A549 (cell line): Measurements from ENCODE around the gene BOD1L1.

Experiments
- CTCF ChIP-seq: fragments of >200 bp; sonication (Bioruptor Twin); formaldehyde crosslinking; IDR thresholded peaks from 3 replicates; pipeline ENCODE4 v1.5.1; 2016
- ESRRA ChIP-seq: fragments of 150-350 bp; IDR thresholded peaks from 2 replicates; pipeline ENCODE4 v1.6.1; 2014; ENCODE audit warnings: mild to moderate bottlenecking, low read length, borderline replicate concordance
- KDM1A ChIP-seq: fragments of 200-600 bp; sonication (generic); IDR thresholded peaks from 2 replicates; pipeline ENCODE4 v1.6.1; 2016; ENCODE audit warnings: low read depth, mild to moderate bottlenecking
- KDM5A ChIP-seq: fragments of 200-600 bp; sonication (generic); IDR thresholded peaks from 2 replicates; pipeline ENCODE4 v1.6.1; 2016; ENCODE audit warnings: antibody characterized with exemption, mild to moderate bottlenecking
- MAZ ChIP-seq: fragments of 150-350 bp; IDR thresholded peaks from 2 replicates; pipeline ENCODE4 v1.6.1; 2014; ENCODE audit warnings: antibody characterized with exemption, low read depth, low read length, borderline replicate concordance
- NR3C1 ChIP-seq: fragments of >200 bp; sonication (Bioruptor Twin); formaldehyde crosslinking; IDR thresholded peaks from 3 replicates; pipeline ENCODE4 v1.6.1; 2017
- POLR2A ChIP-seq: IDR thresholded peaks from 2 replicates; pipeline ENCODE4 v1.6.1; 2012; ENCODE audit warnings: mild to moderate bottlenecking, low read length
- POLR2AphosphoS2 ChIP-seq: conservative IDR thresholded peaks from 2 replicates; pipeline ENCODE4 v1.6.1; 2012; ENCODE audit warnings: low read length, improper control_type of control experiment, inconsistent platforms
- TF ChIP-seq, protein P1 (sequence below): IDR thresholded peaks from 2 replicates; pipeline ENCODE4 v1.6.1; 2012

GRCh38 chr4:13543032-13543838, 84.3 kb downstream of the BOD1L1 start:
- TF ChIP-seq CTCF (no peak), POLR2AphosphoS2 (no peak), POLR2A (no peak), KDM1A (no peak), ESRRA (no peak), NR3C1 (no peak), MAZ (no peak), KDM5A (no peak)
- TF ChIP-seq, protein P1, sequence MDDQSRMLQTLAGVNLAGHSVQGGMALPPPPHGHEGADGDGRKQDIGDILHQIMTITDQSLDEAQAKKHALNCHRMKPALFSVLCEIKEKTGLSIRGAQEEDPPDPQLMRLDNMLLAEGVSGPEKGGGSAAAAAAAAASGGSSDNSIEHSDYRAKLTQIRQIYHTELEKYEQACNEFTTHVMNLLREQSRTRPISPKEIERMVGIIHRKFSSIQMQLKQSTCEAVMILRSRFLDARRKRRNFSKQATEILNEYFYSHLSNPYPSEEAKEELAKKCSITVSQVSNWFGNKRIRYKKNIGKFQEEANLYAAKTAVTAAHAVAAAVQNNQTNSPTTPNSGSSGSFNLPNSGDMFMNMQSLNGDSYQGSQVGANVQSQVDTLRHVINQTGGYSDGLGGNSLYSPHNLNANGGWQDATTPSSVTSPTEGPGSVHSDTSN = no peak
